Caco-2 (cell line): ENCODE measurements around the gene OGA. TPM values are rescaled to one million over a fixed set of nuclear protein-coding genes. Genes with fewer than 3 reads are reported as not detected.
A peak's percentile ranks its signal among the peaks of the same experiment; 100 is the strongest.

ENCODE experiments used
- BruUV-seq: library from RNA; stranded (reverse); fragments of 400-500 nt; replicated peaks from 2 replicates; lab custom pipeline; 2021; lab: Mats Ljungman, UMichigan
- CTCF ChIA-PET: fragments of 300-600 bp; sonication (Branson Sonifier 250); formaldehyde crosslinking; loops from one replicate; lab custom pipeline; 2022; ENCODE audit warnings: antibody characterized with exemption; lab: Charles Lee
- POLR2A ChIA-PET: fragments of 300-600 bp; sonication (Branson Sonifier 250); formaldehyde crosslinking; loops from one replicate; lab custom pipeline; 2022; ENCODE audit warnings: antibody characterized with exemption; lab: Charles Lee
- DNase-seq, 2 experiments: peaks; one replicate each; pipeline versions ENCODE4 v3.0.0 to v3.0.0-alpha.2; 2020 to 2022
- H3K27me3 ChIP-seq: replicated peaks from 2 replicates; pipeline ENCODE4 v1.6.0; 2011; ENCODE audit warnings: low read length; ENCODE audit not compliant: control insufficient read depth, insufficient read depth
- H3K36me3 ChIP-seq: 2 replicates; pipeline ENCODE4 v1.5.1; 2011; ENCODE audit warnings: low read length; ENCODE audit not compliant: control insufficient read depth, insufficient read depth
- H3K4me1 ChIP-seq: fragments of 250-450 bp; sonication (Bioruptor Pico); 2 replicates; pipeline ENCODE4 v1.5.1; 2020; ENCODE audit warnings: mild to moderate bottlenecking
- H3K4me3 ChIP-seq: 2 replicates; pipeline ENCODE4 v1.5.1; 2011; ENCODE audit warnings: low read depth, mild to moderate bottlenecking, control low read depth, low read length
- H3K9me3 ChIP-seq: fragments of 250-450 bp; sonication (Bioruptor Pico); 2 replicates; pipeline ENCODE4 v1.5.1; 2020; ENCODE audit warnings: mild to moderate bottlenecking, moderate library complexity
- H3K27ac Mint-ChIP-seq: one replicate; pipeline ENCODE4 v1.8.0; 2022; ENCODE audit warnings: mixed read lengths; ENCODE audit not compliant: unreplicated experiment
- H3K27me3 Mint-ChIP-seq: one replicate; pipeline ENCODE4 v1.8.0; 2022; ENCODE audit warnings: mixed read lengths; ENCODE audit not compliant: insufficient read depth, unreplicated experiment
- H3K36me3 Mint-ChIP-seq: one replicate; pipeline ENCODE4 v1.8.0; 2022; ENCODE audit warnings: mild to moderate bottlenecking, mixed read lengths; ENCODE audit not compliant: insufficient read depth, unreplicated experiment
- H3K4me1 Mint-ChIP-seq: one replicate; pipeline ENCODE4 v1.8.0; 2022; ENCODE audit warnings: low read depth, mixed read lengths; ENCODE audit not compliant: unreplicated experiment
- H3K4me3 Mint-ChIP-seq: one replicate; pipeline ENCODE4 v1.8.0; 2022; ENCODE audit warnings: mild to moderate bottlenecking, moderate library complexity, mixed read lengths; ENCODE audit not compliant: unreplicated experiment
- H3K9me3 Mint-ChIP-seq: one replicate; pipeline ENCODE4 v1.8.0; 2022; ENCODE audit warnings: mixed read lengths; ENCODE audit not compliant: unreplicated experiment
- CTCF ChIP-seq, 2 experiments: fragments of 200-600 bp in 1 of 2; IDR thresholded peaks; 1 replicate in 1 of 2; 2 replicates in 1 of 2; pipeline versions ENCODE4 v1.5.1 to v1.8.0; 2011 to 2022; ENCODE audit warnings: antibody characterized with exemption in 1 of 2, control low read depth in 1 of 2, inconsistent platforms in 1 of 2, low read depth in 1 of 2, low read length in 1 of 2, mild to moderate bottlenecking in 1 of 2, moderate library complexity in 1 of 2; ENCODE audit not compliant: insufficient read depth in 1 of 2, severe bottlenecking in 1 of 2, unreplicated experiment in 1 of 2
- intact Hi-C: fragments of 100-400 bp; cut with micrococcal nuclease; formaldehyde crosslinking; loops from one replicate; pipeline ENCODE4 v1.10.0; 2022; ENCODE audit not compliant: unreplicated experiment
- total RNA-seq: library from RNA; stranded (reverse); gene quantifications from 2 replicates; pipeline ENCODE4 v1.2.3, GENCODE V29; 2022

The OGA gene
- total RNA-seq, 1 experiment from 2014 or later: 76.9 TPM

GRCh38 chr10:101824736-101825135 is 6.5 kb upstream of the OGA start:
- H3K9me3 ChIP-seq: no peaks in the 10 kb centered on the region
- CTCF ChIA-PET: no interaction called here
- no peaks in the 10 kb centered on the region for H3K27me3 ChIP-seq
- H3K4me1 ChIP-seq: no peaks in the 10 kb centered on the region
- H3K4me3 ChIP-seq: no peak overlapping the region
- intact Hi-C loops: no loop called here
- Mint-ChIP-seq H3K4me3 (no peak overlapping the region), H3K27me3 (no peaks in the 10 kb centered on the region), H3K36me3 (peaks cover 11% of the 10 kb centered on the region), H3K9me3 (no peaks in the 10 kb centered on the region), H3K4me1 (no peaks in the 10 kb centered on the region), H3K27ac (no peak overlapping the region)
- DNase-seq: no peak
- no peak for TF ChIP-seq CTCF (IDR thresholded peaks at IDR 0.05; ENCODE audit: insufficient read depth in 1 of 2, low read depth in 1 of 2, low read length in 1 of 2, severe bottlenecking in 1 of 2, unreplicated experiment in 1 of 2)
- POLR2A ChIA-PET: no interaction called here
- no TSS peak for BruUV-seq
- H3K36me3 ChIP-seq: no peaks in the 10 kb centered on the region

- intact Hi-C loops: loop anchor here (1.0 kb wide), 1 partner anchor 17 kb away; no protein-coding TSS in a partner anchor
- Mint-ChIP-seq H3K4me3 (peak overlapping the region; percentile 95), H3K9me3 (no peaks in the 10 kb centered on the region), H3K4me1 (peaks cover 11% of the 10 kb centered on the region), H3K27ac (peak overlapping the region; percentile 97), H3K27me3 (no peaks in the 10 kb centered on the region), H3K36me3 (peaks cover 39% of the 10 kb centered on the region)
- POLR2A ChIA-PET: interaction anchor here (0.6 to 1.6 kb wide), 10 partner anchors 8 to 912 kb away, joined by 3 to 8 read pairs (median 4); partner anchors contain the start of gene ARMH3
- TSS peak; percentile 89 for BruUV-seq
- CTCF ChIA-PET: interaction anchor here (0.6 to 2.5 kb wide), 10 partner anchors 15 to 216 kb away, joined by 3 to 14 read pairs (median 6); partner anchors contain the start of gene NPM3
- Histone ChIP-seq H3K4me1 (peaks cover 6% of the 10 kb centered on the region), H3K27me3 (no peaks in the 10 kb centered on the region), H3K36me3 (no peaks in the 10 kb centered on the region), H3K4me3 (peak overlapping the region; percentile 51), H3K9me3 (no peaks in the 10 kb centered on the region)
- peak; percentile 70 to 76 for DNase-seq
- no peak for TF ChIP-seq CTCF (IDR thresholded peaks at IDR 0.05; ENCODE audit: insufficient read depth in 1 of 2, low read depth in 1 of 2, low read length in 1 of 2, severe bottlenecking in 1 of 2, unreplicated experiment in 1 of 2)
Observed at GRCh38 chr10:101818872-101819633, 809 bp upstream of the OGA start.

- Mint-ChIP-seq H3K36me3 (peaks cover 50% of the 10 kb centered on the region), H3K27ac (peak overlapping the region; percentile 97), H3K4me3 (peak overlapping the region; percentile 95), H3K27me3 (no peaks in the 10 kb centered on the region), H3K9me3 (no peaks in the 10 kb centered on the region), H3K4me1 (peaks cover 13% of the 10 kb centered on the region)
- H3K9me3 ChIP-seq: no peaks in the 10 kb centered on the region
- peak in 1 of 2 experiments; percentile 51 for DNase-seq
- BruUV-seq: no TSS peak
- intact Hi-C loops: no loop called here
- POLR2A ChIA-PET: interaction anchor here (0.6 to 1.6 kb wide), 8 partner anchors 10 to 297 kb away, joined by 3 to 8 read pairs (median 4); partner anchors contain the start of gene ARMH3
- peaks cover 6% of the 10 kb centered on the region for H3K4me1 ChIP-seq
- no peaks in the 10 kb centered on the region for H3K36me3 ChIP-seq
- H3K4me3 ChIP-seq: peak overlapping the region; percentile 86
- CTCF ChIA-PET: interaction anchor here (0.6 to 2.5 kb wide), 9 partner anchors 18 to 215 kb away, joined by 5 to 14 read pairs (median 6); partner anchors contain the start of gene NPM3
- H3K27me3 ChIP-seq: no peaks in the 10 kb centered on the region
- no peak for TF ChIP-seq CTCF (IDR thresholded peaks at IDR 0.05; ENCODE audit: insufficient read depth in 1 of 2, low read depth in 1 of 2, low read length in 1 of 2, severe bottlenecking in 1 of 2, unreplicated experiment in 1 of 2)
Observed at GRCh38 chr10:101817337-101818118, 716 bp downstream of the OGA start.
